ENCODE measurements around the gene DNAH5. TPM values are rescaled to one million over a fixed set of nuclear protein-coding genes. Genes with fewer than 3 reads are reported as not detected.

Gene DNAH5
- polyA plus RNA-seq, 1 donor (not counting 4 experiments of a cell fraction or from before 2014, with no cell fraction given) = 0.73 TPM

GRCh38 chr5:13816126-13816525 is 128.4 kb downstream of the DNAH5 start:
- no peak overlapping the region for H3K9ac ChIP-seq (ENCODE audit: control insufficient read depth, extremely low read depth, insufficient read depth, low read length)
- DNase-seq (ENCODE audit: low read depth, low spot score) (no peak), FAIRE-seq (no peak)
- no peak overlapping the region for H3K4me2 ChIP-seq (ENCODE audit: control insufficient read depth, extremely low read depth, insufficient read depth, low read depth, low read length)
- H2AFZ ChIP-seq (ENCODE audit: control insufficient read depth, low read length) = no peak overlapping the region
- no peak overlapping the region for H3K4me3 ChIP-seq (ENCODE audit: control insufficient read depth in 2 of 3, extremely low read depth in 1 of 3, insufficient read depth in 2 of 3, low read depth in 1 of 3, low read length in 3 of 3)
- no peaks in the 10 kb centered on the region for H3K9me1 ChIP-seq (ENCODE audit: control insufficient read depth, extremely low read depth, insufficient read depth, low read length)
- H3K27ac ChIP-seq (ENCODE audit: control insufficient read depth, insufficient read depth, low read length) = no peak overlapping the region
- H3K27me3 ChIP-seq (ENCODE audit: control insufficient read depth, extremely low read depth, insufficient read depth, low read length) = no peaks in the 10 kb centered on the region
- H3K79me2 ChIP-seq (ENCODE audit: control insufficient read depth, insufficient read depth, low read length) = no peaks in the 10 kb centered on the region
- no peaks in the 10 kb centered on the region for H3K9me3 ChIP-seq (ENCODE audit: control insufficient read depth, low read depth, low read length)
- no peak for TF ChIP-seq CTCF (optimal IDR thresholded peaks at IDR 0.05 in 1 of 3, IDR thresholded peaks at IDR 0.05 in 1 of 3, conservative IDR thresholded peaks at IDR 0.05 in 1 of 3; ENCODE audit: extremely low read depth in 1 of 3, insufficient read depth in 2 of 3, low read length in 3 of 3)
- TF ChIP-seq EZH2 (IDR thresholded peaks at IDR 0.05; ENCODE audit: low read length) = no peak
- no peaks in the 10 kb centered on the region for H4K20me1 ChIP-seq (ENCODE audit: control insufficient read depth, extremely low read depth, insufficient read depth, low read length)
- no peaks in the 10 kb centered on the region for H3K36me3 ChIP-seq (ENCODE audit: control insufficient read depth in 2 of 2, extremely low read depth in 1 of 2, insufficient read depth in 2 of 2, low read length in 2 of 2)
- dilution Hi-C loops (cut with MboI; ENCODE audit: extremely low pct_ligation_motif_present, low sequenced_read_pairs) = no loop called here
- H3K4me1 ChIP-seq (ENCODE audit: control insufficient read depth, extremely low read depth, insufficient read depth, low read length) = no peaks in the 10 kb centered on the region

GRCh38 chr5:13814301-13814700 is 130.2 kb downstream of the DNAH5 start:
- TF ChIP-seq EZH2 (IDR thresholded peaks at IDR 0.05; ENCODE audit: low read length) (no peak), CTCF (optimal IDR thresholded peaks at IDR 0.05 in 1 of 3, IDR thresholded peaks at IDR 0.05 in 1 of 3, conservative IDR thresholded peaks at IDR 0.05 in 1 of 3; ENCODE audit: extremely low read depth in 1 of 3, insufficient read depth in 2 of 3, low read length in 3 of 3) (peak in 1 of 3 experiments; percentile 10)
- no peak overlapping the region for H3K4me2 ChIP-seq (ENCODE audit: control insufficient read depth, extremely low read depth, insufficient read depth, low read depth, low read length)
- H3K9me3 ChIP-seq (ENCODE audit: control insufficient read depth, low read depth, low read length) = no peaks in the 10 kb centered on the region
- FAIRE-seq = no peak
- no peaks in the 10 kb centered on the region for H3K36me3 ChIP-seq (ENCODE audit: control insufficient read depth in 2 of 2, extremely low read depth in 1 of 2, insufficient read depth in 2 of 2, low read length in 2 of 2)
- H2AFZ ChIP-seq (ENCODE audit: control insufficient read depth, low read length) = no peak overlapping the region
- no peak overlapping the region for H3K4me3 ChIP-seq (ENCODE audit: control insufficient read depth in 2 of 3, extremely low read depth in 1 of 3, insufficient read depth in 2 of 3, low read depth in 1 of 3, low read length in 3 of 3)
- H3K27me3 ChIP-seq (ENCODE audit: control insufficient read depth, extremely low read depth, insufficient read depth, low read length) = no peaks in the 10 kb centered on the region
- H3K79me2 ChIP-seq (ENCODE audit: control insufficient read depth, insufficient read depth, low read length) = no peaks in the 10 kb centered on the region
- no peaks in the 10 kb centered on the region for H3K9me1 ChIP-seq (ENCODE audit: control insufficient read depth, extremely low read depth, insufficient read depth, low read length)
- H4K20me1 ChIP-seq (ENCODE audit: control insufficient read depth, extremely low read depth, insufficient read depth, low read length) = no peaks in the 10 kb centered on the region
- H3K27ac ChIP-seq (ENCODE audit: control insufficient read depth, insufficient read depth, low read length) = no peak overlapping the region
- H3K4me1 ChIP-seq (ENCODE audit: control insufficient read depth, extremely low read depth, insufficient read depth, low read length) = no peaks in the 10 kb centered on the region
- no peak for DNase-seq (ENCODE audit: low read depth, low spot score)
- no peak overlapping the region for H3K9ac ChIP-seq (ENCODE audit: control insufficient read depth, extremely low read depth, insufficient read depth, low read length)
- dilution Hi-C loops (cut with MboI; ENCODE audit: extremely low pct_ligation_motif_present, low sequenced_read_pairs) = no loop called here
